Mammary epithelial cell (primary cell): ENCODE data around the gene MDFI.

Experiments used
- CTCF ChIP-seq, 2 donors: IDR thresholded peaks in 1 of 2; conservative IDR thresholded peaks in 1 of 2; 2 replicates each; pipeline ENCODE4 v1.5.1; 2011 to 2012; ENCODE audit warnings: inconsistent platforms in 2 of 2, low read length in 2 of 2, mild to moderate bottlenecking in 2 of 2, control low read depth in 1 of 2, low read depth in 1 of 2; ENCODE audit not compliant: insufficient read depth in 1 of 2; ENCODE audit errors: extremely low read depth in 1 of 2
- EZH2 ChIP-seq: IDR thresholded peaks from 2 replicates; pipeline ENCODE4 v1.6.1; 2012; ENCODE audit warnings: low read length, inconsistent platforms, borderline replicate concordance

- TF ChIP-seq CTCF (conservative IDR thresholded peaks at IDR 0.05 in 1 of 2, IDR thresholded peaks at IDR 0.05 in 1 of 2; ENCODE audit: extremely low read depth in 1 of 2, insufficient read depth in 1 of 2, low read depth in 1 of 2, low read length in 2 of 2): no peak
- TF ChIP-seq EZH2: no peak
Observed at GRCh38 chr6:41608443-41609151, 29.7 kb upstream of the MDFI start.
